Activated CD8-positive, alpha-beta memory T cell treated with anti-CD3 and anti-CD28 coated beads for 24 hours (primary cell): ENCODE data around the gene AKAP9.
"Not testable (repeated sequence)": the region's sequence is repeated elsewhere in the genome, so short reads cannot be mapped to it uniquely, and the experiment has no call there.

ENCODE experiments used
- DNase-seq: peaks from one replicate; pipeline ENCODE4 v3.0.0-alpha.2; 2020

Gene AKAP9

DNA sequence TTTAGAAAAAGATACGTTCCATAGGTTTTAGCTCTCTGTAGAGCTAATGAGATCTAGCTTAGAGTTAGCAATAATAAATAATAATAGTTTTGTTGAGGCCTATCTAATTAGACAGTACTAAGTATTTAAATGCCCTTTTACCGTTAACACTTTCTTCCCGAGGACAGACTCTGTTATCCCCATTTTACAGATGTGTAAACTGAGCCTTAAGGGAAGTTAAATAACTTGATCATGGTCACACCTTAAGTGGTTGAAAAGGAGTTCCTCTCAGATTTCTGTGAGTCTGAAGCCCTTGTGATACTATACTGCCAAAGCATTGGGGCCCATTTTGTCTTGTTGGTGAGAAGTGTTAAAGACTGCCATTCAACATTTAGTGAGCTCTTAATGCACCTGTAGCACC, 132.0 kb downstream of the AKAP9 start:
- no peak for DNase-seq

DNA sequence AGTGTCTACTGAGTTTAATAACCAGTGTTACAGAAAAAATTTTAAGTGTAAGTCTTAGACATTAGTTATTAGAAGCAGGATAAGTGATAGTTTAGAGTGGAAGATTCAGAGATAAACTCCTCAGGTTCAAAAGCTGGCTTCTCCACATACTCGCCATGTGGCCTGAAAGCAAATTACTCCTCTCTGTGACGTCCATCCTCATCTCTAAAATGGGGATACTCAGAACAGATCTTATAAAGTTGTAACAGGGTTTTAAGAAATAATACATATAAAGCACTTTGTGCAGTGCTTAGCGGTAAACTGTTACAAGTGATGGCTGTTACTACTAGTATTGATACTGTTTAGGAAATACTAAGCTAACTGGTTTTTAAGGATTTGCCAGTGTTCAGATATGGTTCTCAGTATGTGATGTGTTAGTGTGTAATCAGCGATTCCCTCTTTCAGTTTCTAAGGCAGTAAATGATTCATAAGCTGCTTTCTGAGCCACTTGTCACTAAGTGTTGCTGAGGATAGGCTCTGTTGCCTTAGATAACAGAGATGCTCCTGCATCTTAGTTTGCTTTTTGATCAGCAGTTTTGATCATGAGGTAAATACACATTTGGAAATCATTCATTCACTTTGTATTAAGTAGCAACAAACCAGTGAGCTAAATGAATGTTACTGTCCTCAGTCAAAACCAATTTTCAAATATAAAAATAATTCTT, 134.9 kb downstream of the AKAP9 start:
- no peak for DNase-seq

DNA sequence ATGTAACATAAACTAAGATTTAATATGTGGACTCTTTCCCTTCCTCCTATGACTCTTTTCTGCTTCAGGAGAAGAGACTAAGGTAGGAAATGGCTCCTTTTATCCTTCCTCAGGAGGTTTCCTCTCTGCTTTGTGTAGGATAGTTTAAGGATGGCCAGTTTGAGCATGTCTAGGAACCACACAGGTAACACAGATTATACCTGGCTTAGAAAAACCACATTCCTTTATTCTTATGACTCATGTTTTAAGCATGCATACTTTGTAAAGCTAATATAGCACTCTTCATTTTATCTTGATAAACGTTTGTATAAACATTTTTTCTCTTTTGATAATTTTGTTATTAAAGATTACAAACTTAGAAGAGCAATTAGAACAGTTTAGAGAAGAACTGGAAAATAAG, 135.8 kb downstream of the AKAP9 start:
- DNase-seq, result no peak

DNA sequence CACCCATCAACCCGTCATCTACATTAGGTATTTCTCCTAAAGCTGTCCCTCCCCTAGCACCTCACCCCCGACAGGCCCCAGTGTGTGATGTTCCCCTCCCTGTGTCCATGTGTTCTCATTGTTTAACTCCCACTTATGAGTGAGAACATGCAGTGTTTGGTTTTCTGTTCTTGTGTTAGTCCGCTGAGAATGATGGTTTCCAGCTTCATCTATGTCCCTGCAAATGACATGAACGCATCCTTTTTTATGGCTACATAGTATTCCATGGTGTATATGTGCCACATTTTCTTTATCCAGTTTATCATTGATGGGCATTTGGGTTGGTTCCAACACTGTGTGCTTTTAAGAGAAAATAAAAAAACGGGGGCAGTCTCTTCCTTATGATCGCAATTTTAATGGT, 143.3 kb downstream of the AKAP9 start:
- not testable (repeated sequence) for DNase-seq

DNA sequence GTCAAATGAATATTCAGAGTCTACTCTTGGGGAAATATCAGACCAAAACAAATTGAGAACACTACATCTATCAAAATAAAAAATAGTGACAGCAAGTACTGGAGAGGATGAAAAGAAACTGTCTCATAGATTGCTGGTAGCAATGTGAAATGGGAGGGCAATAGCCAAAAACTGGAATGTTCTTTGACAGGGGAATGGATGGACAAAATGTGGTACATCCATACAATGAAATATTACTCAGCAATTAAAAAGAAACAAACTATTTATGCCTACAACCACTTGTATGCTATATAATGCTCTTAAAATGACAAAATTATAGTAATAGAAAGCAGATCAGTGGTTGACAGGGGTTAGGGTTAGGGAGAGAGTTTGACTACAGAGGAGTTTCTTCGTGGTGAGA, 147.6 kb downstream of the AKAP9 start:
- DNase-seq, result no peak

DNA sequence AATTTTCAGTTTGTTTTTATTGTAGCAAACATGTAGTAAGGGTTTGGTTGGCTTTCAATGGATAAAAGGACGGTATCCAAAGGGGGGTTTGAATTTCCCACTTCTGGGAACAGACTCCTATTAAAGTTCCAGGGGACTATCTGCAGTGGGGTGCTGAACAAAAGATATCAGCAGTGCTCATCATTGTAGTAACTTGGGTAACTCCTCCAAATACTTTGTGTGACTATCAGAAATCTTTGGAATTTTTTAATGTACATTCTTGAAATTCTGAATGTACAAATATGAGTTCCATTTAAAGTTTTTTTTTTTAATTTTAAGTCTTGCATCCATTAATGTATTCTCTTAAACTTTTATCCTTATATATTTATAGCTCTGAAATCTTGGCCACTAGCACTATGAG, 151.5 kb downstream of the AKAP9 start:
- no peak for DNase-seq

DNA sequence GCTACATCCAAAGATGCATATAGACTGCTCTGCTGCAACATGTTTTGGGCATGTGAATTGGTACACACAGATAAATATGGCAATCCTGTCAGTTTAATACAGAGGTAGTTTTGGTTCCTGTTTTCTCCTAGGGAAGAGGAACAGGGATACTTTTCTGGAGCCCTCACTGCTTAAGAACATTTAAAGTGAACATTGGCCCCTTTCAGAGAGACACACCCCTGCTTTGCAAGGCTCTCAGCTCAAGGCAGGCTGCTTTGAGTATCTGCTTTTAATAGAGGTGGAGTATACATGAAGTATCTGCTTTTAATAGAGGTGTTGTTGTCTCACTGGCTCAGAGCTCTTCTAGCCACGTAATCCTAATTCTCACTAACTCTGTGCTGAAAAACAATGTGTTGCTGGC, 154.7 kb downstream of the AKAP9 start:
- DNase-seq, result no peak

DNA sequence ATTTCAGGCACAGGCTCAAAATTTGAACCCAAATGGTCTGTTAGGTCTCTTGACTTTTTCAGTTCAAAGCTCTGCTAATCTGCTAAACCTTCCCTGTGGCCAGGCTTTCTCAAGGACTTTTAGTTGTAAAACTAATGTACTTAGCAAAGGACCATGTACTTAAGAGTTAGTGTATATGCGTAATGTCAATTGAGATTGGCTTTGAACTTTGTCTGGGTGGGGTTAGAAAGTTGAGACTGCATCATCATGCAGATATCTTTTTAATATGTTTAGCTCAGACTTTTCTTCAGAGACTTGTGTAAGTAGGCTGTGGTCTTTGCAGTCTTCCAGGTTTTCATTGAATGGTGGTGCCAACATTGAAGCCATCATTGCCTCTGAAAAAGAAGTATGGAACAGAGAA, 159.9 kb downstream of the AKAP9 start:
- no peak for DNase-seq

DNA sequence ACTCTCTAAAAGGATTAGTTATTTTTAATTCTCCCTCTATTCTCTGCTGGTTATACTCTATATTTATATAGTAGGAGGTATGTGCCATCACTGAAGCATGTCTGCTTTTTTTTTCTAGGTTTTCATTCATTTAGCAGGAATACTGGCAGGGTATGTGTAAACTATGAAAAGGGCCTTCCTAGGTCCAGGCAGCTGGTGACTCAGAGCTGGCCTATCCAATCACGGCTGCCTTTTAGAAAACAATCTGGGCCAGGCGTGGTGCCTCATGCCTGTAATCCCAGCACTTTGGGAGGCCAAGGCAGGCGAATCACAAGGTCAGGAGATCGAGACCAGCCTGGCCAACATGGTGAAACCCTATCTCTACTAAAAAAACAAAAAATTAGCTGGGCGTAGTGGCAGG, 162.2 kb downstream of the AKAP9 start:
- DNase-seq, result not testable (repeated sequence)

DNA sequence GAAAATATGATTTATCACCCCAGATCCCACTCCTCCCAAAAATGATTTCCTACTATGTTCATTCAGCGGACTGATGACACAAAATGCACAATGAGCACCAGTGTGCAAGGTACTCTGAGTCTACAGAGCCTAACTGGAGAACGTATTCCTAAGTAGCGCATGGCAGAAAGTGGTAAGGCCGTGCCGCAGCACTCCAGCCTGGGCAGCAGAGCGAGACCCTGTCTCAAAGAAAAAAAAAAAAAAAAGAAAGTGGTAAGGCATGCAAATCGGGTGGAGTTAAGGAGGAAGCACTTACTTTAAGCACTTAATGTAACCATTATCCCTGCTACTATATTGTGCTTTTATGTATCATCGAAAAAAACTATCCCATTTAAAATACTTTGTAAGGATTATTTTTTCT, 168.2 kb downstream of the AKAP9 start:
- DNase-seq, result no peak

DNA sequence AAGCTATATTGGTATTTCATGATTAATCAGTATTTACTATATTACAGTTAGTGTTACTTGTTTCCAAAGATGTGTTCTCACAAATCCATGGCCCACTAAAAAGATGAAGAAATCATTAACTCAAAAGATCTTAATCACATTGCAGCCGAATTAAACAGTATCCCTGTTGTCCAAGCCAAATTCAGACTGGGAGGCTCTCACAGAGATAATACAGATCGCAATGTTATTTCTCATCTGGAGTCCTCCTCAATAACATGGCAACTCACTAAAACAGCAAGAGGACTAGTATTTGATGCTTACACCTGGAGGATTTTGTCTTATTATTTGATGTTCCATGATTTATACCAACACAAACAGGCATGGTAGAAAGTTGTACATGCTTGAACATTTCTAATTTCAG, 170.2 kb downstream of the AKAP9 start:
- no peak for DNase-seq

DNA sequence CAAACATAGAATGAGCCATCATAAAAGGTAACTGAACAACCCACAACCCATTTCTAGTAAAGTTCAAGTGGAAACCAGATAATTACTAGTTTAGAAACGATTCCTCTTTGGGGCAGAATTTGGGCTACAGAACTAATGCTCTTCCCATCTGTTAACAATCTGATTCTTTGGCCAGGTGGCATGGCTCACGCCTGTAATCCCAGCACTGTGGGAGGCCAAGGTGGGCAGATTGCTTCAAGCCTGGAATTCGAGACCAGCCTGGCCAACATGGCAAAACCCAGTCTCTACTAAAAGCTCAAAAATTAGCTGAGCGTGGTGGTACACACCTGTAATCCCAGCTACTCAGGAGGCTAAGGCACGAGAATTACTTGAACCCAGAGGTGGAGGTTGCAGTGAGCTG, 175.2 kb downstream of the AKAP9 start:
- no peak for DNase-seq

DNA sequence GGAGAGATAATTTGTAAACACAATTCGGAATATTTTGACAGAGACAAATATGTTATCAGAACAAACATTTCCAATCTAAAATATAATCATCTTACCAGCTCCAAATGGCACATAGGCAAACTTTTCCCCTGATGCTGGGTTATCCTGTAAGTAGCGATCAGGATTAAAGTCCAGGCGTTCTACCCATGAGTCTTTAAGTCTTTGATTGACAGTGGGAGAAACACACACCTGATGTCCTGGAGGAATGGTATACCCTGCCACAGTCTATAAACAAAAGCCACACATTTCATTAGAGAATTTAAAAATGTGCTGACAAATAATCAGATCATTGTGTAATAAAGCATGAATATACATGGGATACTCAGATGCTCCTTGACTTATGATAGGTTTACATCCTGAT, 176.3 kb downstream of the AKAP9 start:
- DNase-seq, result no peak

DNA sequence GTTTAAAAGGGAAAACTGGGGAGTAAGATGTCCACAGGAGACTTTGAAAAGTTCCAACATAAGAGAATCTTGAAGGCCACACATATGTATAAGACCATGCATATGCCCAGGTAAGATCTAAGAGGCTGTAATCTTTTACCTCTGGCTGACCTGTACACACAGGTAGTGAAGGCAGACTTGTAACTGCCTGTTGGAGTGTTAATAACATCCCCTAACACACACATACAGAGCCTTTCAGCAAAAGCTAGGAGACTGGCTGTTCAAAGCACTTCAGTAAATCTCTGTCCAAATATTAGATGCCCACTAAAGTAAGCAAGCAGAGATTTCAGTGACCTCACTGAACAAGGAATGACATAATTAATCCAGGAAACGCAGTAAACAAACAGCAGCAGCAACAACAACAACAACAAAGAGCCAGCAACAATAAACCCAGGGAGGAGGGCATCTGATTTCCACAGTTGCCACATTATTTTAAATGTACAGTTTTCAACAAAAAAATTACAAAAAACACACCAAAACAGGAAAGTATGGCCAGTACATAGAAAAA, 178.6 kb downstream of the AKAP9 start:
- no peak for DNase-seq

DNA sequence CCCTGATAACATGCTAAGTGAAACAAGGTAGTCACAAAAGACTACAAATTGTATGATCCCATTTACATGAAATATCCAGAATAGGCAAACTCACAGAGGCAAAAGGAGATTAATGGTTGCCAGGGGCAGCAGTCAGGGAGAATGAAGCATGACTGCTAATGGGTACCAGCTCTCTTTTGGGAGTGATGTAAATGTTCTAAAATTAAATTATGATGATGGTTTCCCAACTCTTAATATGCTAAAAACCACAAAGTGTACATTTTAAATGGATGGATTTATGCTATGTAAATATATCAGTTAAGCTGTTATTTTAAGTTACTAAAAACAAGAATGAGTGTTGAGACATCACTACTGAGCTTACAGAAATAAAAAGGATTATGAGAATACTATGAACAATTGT, 181.0 kb downstream of the AKAP9 start:
- DNase-seq, result no peak

DNA sequence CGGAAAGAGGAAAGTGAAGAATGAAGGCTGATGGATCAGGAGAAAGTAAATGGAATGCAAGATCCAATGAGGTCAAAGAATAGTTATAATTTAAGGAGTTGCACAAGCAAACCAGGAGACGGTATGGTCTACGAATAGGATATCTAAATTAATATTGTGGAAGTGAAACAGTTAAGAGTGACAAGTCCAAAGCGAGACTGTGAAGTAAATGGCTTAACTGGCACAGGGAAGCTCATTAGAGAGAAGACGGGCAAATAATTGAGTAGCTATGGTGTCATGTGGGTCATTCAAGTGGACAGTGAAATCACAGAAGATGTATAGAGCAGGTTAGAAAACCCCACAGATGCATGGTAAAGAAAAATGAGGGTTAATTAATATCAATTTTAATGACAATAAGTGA, 190.4 kb downstream of the AKAP9 start:
- DNase-seq, result no peak

DNA sequence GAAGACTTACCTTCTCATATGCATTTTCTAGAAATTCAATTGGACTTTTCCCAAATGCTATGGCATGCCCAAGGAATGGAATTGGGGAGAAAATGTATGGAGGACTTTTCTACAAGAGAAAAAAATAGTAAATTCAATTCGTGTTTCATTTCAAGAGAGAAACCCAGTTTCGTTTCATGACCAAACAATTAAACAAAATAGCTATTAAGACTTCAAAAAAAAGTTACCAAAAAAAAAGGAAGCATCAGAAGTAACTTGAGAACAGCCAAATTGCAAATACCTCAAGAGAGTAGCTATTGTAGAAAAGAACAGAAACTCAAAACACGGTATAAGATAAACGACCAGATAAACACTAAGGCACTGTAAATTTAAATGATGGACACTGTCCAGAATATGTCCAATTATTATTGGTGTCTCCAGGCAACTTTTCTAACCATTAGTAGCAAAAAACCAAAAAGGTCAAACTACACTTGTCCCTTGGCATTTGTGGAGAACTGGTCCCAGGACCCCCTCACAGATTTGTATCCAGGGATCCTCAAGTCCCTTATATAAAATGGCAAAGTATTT, 191.2 kb downstream of the AKAP9 start:
- DNase-seq, result no peak

DNA sequence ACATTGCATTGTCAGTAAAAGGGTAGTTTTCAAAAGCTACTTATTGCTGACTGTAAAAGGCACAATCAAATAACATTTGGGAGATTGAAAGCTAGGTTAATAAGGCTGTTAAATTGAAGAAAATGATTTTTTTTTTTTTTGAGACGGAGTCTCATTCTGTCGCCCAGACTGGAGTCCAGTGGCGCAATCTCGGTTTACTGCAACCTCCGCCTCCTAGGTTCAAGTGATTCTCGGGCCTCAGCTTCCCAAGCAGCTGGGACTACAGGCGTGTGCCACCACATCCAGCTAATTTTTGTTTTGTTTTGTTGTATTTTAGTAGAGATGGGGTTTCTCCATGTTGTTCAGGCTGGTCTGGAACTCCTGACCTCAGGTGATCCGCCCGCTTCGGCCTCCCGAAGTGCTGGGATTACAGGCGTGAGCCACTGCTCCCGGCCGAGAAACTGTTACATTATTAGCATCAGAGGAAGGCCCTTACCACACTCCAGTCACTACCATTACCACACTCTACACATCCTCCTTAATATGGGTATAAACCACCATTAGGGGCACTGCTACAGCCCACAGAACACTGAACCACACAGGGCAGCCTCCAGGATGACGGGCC, 192.6 kb downstream of the AKAP9 start:
- DNase-seq, result no peak

DNA sequence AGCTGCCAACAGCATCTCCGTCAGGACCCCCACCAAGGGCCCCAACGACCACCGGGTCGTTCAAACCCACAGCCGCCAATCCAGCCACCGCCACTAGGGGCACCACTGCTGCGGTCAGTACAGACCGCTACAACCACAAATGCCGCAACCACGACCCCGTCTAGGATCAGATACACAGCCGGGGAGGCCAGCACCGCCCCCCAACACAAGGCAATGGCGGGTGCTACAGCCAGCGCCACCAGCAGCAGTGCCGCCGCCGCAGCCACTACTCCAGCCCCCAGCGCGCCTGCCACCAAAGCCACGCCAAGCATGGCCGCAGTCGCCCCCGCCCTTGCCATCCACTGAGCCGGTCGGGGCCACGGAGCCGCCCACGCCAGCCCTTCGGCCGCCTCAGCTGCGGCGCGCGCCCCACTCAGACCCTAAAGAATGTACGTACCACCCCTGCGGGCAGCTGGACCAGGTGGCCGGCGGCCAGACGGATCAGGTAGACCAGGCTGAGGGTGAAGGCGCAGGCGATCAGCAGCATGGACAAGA, 193.1 kb downstream of the AKAP9 start:
- DNase-seq, result peak; percentile 86

DNA sequence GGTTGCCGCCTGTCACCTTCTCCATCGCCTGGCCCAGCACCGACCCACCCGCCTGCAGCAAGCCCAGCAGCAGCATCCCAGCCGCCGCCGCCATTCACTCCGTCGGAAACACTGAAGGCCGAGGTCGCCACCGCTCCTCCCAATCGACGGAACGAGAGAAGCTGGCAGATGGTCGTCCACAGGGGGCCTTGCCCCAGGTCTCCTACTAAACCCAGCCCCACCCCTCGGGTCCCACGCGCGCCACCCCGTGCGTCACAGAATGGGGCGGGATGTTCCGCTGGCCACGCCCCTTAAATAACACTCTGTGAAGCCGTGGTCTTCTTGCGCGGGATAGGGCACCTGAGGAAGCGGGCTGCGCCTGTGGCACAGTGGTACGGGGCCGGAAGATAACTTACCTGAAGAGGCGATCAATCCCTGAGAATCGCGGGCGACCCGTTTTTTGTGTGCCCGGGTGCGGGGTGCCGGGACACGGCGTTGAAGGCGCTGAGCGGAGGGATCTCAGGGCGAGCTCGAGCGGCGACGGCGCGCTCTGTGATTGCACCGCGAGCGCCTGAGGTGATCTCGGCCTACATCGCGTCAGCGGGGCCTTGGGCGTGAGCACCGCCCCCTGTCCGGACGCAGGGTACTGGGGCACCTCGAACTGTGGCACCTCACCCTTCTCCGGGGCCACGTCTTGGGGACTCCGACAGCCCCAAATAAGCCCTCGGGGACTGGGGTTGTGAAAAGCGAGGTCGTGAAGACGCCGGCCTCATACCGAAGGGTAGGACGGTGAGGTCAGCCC, 193.8 kb downstream of the AKAP9 start, which contains the start of gene CYP51A1:
TSS of gene CYP51A1 (minus strand) at position 207 of the 781 bp plus-strand sequence. CDS start at position 94, 113 bp downstream.
- DNase-seq, result peak; percentile 99

DNA sequence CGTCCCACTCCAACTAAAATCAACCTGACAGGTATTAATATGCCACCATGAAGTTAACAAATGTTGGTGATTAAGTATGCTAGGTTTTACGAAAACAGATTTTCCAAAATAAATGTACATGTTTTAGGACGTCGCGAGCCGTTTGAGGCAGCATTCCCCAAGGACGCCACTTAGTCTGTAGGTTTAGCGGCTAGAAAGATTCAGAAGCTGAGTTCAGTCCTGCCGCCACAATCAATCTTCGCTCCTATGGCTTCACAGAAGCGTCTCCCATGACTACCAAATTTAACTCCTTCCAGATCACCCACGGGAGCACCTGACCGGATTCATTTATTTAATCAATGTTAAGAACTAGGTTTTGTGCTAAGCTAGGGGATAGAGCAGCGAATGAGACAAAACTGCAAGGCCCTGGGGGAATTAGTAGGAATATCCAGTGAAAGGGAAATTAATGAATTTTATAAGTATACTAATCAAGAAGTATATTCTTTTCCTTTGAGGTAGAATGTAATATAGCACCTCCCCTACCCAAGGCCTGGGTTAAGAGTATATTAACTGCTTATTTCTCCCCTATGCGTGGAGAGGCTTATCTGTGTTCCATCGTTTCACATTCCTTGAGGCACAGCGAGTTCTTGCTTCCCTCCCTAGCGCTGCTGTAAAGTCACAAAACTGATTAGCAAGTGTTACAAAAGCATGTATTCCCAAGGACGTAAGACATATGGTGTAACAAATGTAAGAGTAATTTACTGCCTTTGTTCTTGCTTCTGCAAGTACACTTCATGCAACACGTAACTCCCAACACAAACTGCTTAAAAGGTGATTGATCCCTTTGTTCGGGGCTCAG, 194.6 kb downstream of the AKAP9 start:
- no peak for DNase-seq

DNA sequence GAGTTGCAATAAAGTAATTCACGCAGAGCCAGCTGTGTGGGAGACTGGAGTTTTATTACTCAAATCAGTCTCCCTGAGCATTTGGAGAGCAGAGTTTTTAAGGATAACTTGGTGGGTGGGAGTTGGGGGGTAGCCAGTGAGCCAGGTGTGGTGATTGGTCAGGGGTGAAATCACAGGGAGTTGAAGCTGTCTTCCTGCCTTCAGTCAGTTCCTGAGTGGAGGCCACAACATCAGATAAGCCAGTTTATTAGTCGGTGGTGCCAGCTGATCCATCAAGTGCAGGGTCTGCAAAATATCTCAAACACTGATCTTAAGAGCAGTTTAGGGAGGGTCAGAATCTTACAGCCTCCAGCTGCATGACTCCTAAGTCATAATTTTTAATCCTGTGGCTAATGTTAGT, 196.9 kb downstream of the AKAP9 start:
- no peak for DNase-seq
